ENCODE results near the gene DCP1A.

Gene DCP1A

GRCh38 chr3:53242155-53242554 is 105.2 kb downstream of the DCP1A start (continued):
- no peak for TF ChIP-seq TSHZ2 (CRISPR knock-in tag; IDR thresholded peaks at IDR 0.05)

GRCh38 chr3:53240989-53241972 is 106.1 kb downstream of the DCP1A start:
- ATAC-seq, result no peak

GRCh38 chr3:53239800-53240199 is 107.5 kb downstream of the DCP1A start:
- no peak for ATAC-seq
- no peak for TF ChIP-seq PPARA (CRISPR knock-in tag; IDR thresholded peaks at IDR 0.05; ENCODE audit: borderline replicate concordance)
- no peak for TF ChIP-seq GLIS3 (CRISPR knock-in tag; IDR thresholded peaks at IDR 0.05)
- TF ChIP-seq, protein P1, sequence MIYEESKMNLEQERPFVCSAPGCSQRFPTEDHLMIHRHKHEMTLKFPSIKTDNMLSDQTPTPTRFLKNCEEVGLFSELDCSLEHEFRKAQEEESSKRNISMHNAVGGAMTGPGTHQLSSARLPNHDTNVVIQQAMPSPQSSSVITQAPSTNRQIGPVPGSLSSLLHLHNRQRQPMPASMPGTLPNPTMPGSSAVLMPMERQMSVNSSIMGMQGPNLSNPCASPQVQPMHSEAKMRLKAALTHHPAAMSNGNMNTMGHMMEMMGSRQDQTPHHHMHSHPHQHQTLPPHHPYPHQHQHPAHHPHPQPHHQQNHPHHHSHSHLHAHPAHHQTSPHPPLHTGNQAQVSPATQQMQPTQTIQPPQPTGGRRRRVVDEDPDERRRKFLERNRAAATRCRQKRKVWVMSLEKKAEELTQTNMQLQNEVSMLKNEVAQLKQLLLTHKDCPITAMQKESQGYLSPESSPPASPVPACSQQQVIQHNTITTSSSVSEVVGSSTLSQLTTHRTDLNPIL (CRISPR knock-in tag; IDR thresholded peaks at IDR 0.05; ENCODE audit: low read depth), result no peak
- no peak for TF ChIP-seq ARNTL (CRISPR knock-in tag; IDR thresholded peaks at IDR 0.05; ENCODE audit: borderline replicate concordance, low read depth)
- TF ChIP-seq TOX (CRISPR knock-in tag; IDR thresholded peaks at IDR 0.05; ENCODE audit: borderline replicate concordance), result no peak
- TF ChIP-seq ZFP30 (CRISPR knock-in tag; IDR thresholded peaks at IDR 0.05), result no peak
- TF ChIP-seq CSDC2 (CRISPR knock-in tag; IDR thresholded peaks at IDR 0.05), result no peak
- no peak for TF ChIP-seq TCF4 (CRISPR knock-in tag; IDR thresholded peaks at IDR 0.05; ENCODE audit: borderline replicate concordance)
- no peak for TF ChIP-seq ESRRG (CRISPR knock-in tag; IDR thresholded peaks at IDR 0.05)
- no peak for TF ChIP-seq ZNF8 (CRISPR knock-in tag; IDR thresholded peaks at IDR 0.05)
- TF ChIP-seq RARB (CRISPR knock-in tag; IDR thresholded peaks at IDR 0.05), result no peak
- no peak for TF ChIP-seq OSR1 (CRISPR knock-in tag; IDR thresholded peaks at IDR 0.05)
- TF ChIP-seq ZNF565 (CRISPR knock-in tag; conservative IDR thresholded peaks at IDR 0.05; ENCODE audit: low read depth), result no peak
- no peak for TF ChIP-seq ISL1 (CRISPR knock-in tag; IDR thresholded peaks at IDR 0.05)
- TF ChIP-seq CSRNP3 (CRISPR knock-in tag; IDR thresholded peaks at IDR 0.05), result no peak
- no peak for TF ChIP-seq ZC3H10 (CRISPR knock-in tag; IDR thresholded peaks at IDR 0.05)
- TF ChIP-seq SNAI2 (CRISPR knock-in tag; IDR thresholded peaks at IDR 0.05), result no peak
- no peak for TF ChIP-seq ZNF70 (CRISPR knock-in tag; IDR thresholded peaks at IDR 0.05)
- no peak for TF ChIP-seq ZFP3 (CRISPR knock-in tag; IDR thresholded peaks at IDR 0.05)

More at GRCh38 chr3:53240989-53241972, 106.1 kb downstream of the DCP1A start:
- TF ChIP-seq ARNTL (CRISPR knock-in tag; IDR thresholded peaks at IDR 0.05; ENCODE audit: borderline replicate concordance, low read depth) (no peak), BACH2 (CRISPR knock-in tag; IDR thresholded peaks at IDR 0.05; ENCODE audit: borderline replicate concordance) (no peak), TOX (CRISPR knock-in tag; IDR thresholded peaks at IDR 0.05; ENCODE audit: borderline replicate concordance) (no peak), SNAI2 (CRISPR knock-in tag; IDR thresholded peaks at IDR 0.05) (no peak), ZFP3 (CRISPR knock-in tag; IDR thresholded peaks at IDR 0.05) (no peak), OSR1 (CRISPR knock-in tag; IDR thresholded peaks at IDR 0.05) (no peak), TCF4 (CRISPR knock-in tag; IDR thresholded peaks at IDR 0.05; ENCODE audit: borderline replicate concordance) (no peak), ZNF70 (CRISPR knock-in tag; IDR thresholded peaks at IDR 0.05) (no peak), GLIS3 (CRISPR knock-in tag; IDR thresholded peaks at IDR 0.05) (no peak)
- TF ChIP-seq, protein P1 (CRISPR knock-in tag; IDR thresholded peaks at IDR 0.05; ENCODE audit: low read depth), result no peak
